ENCODE data around the gene LRRN3.

The LRRN3 gene

DNA sequence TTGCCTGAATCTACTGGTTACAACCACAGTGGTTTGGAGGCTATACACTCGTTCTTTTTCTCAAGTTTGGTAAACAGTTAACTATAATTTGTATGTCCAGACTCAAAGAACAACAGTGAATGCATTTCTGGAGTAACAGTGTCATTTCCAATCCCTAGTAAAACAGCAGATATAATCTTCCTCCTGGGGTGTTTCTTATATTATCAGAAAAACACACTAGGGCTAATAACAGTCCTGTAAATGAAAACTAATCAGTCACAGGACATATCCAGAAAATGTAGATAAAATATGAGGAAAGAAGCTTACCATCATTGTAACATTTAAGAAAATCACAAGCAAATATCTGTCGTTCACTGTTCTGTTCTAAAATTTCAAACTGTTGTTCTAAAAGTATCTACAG lies 82.6 kb downstream of the LRRN3 start:
- no peak for DNase-seq

- no peak for DNase-seq
These were observed 83.1 kb downstream of the LRRN3 start for GRCh38 chr7:111173990-111174389.

GRCh38 chr7:111174510-111174909 lies 83.6 kb downstream of the LRRN3 start:
- DNase-seq, result no peak

Data from stimulated activated CD4-positive, alpha-beta T cell treated with anti-CD3 and anti-CD28 coated beads, Interleukin-15, amount 100 ng/mL, for 24 hours (primary cell).